Fibroblast of pulmonary artery (primary cell): ENCODE data around the gene PGK1.
"Not testable (repeated sequence)": the region's sequence is repeated elsewhere in the genome, so short reads cannot be mapped to it uniquely, and the experiment has no call there.

Source experiments
- DNase-seq: peaks from one replicate; pipeline ENCODE4 v3.0.0-alpha.2; 2010; ENCODE audit warnings: low read depth
- H3K4me3 ChIP-seq: replicated peaks from 2 replicates; pipeline ENCODE4 v1.5.1; 2011; ENCODE audit warnings: low read depth, mild to moderate bottlenecking, control low read depth, low read length, moderate library complexity
- TF ChIP-seq, protein P1 (sequence below): IDR thresholded peaks from 2 replicates; pipeline ENCODE4 v1.5.1; 2011; ENCODE audit warnings: mild to moderate bottlenecking, control low read depth, low read length, inconsistent platforms; ENCODE audit errors: missing control alignments

Gene PGK1

DNA sequence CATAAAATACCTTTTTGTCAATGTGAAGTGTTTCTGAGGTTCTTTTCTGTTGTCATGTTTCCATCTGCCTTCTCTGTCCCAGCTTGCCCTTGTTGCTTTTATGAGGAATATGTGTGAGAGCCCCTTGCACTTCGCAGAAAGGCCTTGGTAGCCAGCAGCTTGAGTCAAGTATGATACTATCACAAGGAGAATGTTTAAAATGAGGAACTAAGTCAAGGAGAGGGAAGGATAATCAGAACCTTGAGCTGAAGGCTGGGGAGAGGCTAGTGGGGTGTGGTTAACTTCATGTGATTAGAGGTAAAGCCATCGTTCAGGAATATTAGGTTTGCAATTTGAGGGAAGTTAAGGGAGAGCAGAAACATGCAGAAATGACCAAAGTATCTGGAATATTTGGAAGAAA, 12.7 kb downstream of the PGK1 start:
- H3K4me3 ChIP-seq = no peak overlapping the region
- TF ChIP-seq, protein P1, sequence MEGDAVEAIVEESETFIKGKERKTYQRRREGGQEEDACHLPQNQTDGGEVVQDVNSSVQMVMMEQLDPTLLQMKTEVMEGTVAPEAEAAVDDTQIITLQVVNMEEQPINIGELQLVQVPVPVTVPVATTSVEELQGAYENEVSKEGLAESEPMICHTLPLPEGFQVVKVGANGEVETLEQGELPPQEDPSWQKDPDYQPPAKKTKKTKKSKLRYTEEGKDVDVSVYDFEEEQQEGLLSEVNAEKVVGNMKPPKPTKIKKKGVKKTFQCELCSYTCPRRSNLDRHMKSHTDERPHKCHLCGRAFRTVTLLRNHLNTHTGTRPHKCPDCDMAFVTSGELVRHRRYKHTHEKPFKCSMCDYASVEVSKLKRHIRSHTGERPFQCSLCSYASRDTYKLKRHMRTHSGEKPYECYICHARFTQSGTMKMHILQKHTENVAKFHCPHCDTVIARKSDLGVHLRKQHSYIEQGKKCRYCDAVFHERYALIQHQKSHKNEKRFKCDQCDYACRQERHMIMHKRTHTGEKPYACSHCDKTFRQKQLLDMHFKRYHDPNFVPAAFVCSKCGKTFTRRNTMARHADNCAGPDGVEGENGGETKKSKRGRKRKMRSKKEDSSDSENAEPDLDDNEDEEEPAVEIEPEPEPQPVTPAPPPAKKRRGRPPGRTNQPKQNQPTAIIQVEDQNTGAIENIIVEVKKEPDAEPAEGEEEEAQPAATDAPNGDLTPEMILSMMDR = no peak
- DNase-seq = no peak

DNA sequence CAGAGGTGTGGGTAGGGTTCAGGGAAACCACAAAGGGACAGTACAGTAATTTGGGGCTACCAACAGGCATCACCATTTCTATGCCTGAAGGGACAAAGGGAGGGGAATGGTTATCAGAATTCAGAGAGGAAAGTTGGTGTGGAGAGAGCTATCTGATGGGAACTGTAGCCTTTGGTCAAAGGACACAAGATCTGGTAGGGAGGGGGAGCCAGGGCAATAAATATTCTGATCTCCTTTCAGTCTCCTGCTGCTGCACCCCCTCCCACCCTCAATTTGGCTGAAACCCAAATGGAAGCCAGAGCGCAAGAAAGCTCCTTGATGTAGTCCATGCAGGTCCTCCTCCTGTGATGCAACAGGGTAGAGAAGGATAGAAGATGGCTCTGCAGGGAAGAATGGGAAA, 14.6 kb downstream of the PGK1 start:
- no peak for DNase-seq
- TF ChIP-seq, protein P1 = no peak
- H3K4me3 ChIP-seq = no peak overlapping the region

DNA sequence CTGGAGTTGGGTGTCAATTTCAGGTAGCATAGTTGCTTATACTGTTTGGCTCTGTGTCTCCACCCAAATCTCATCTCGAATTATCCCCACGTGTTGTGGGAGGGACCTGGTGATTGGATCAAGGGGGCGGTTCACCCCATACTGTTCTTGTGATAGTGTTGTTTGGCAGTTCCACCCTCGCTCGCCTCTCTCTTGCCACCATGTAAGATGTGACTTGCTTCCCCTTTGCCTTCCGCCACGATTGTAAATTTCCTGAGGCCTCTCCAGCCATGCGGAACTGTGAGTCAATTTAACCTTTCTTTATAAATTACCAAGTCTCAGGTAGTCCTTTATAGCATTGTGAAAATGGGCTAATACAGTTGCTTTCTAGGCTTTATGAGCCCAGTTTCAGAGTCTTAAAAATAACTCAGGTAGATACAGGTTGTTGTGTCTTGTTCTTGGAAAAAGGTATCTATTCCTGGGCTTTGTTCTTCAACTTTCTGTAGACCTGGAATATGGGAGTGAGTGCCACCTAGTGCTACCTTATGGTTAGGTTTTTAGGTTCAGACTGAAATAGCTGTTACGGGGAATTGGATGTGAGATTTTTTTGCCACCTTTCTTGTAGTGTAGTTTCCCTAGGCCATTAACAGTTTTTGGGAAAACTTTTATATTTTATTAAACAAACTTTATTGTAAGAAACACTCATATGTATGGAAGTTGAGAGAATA, 15.6 kb downstream of the PGK1 start:
- no peak overlapping the region for H3K4me3 ChIP-seq
- TF ChIP-seq, protein P1 = peak; percentile 30
- peak; percentile 20 for DNase-seq

DNA sequence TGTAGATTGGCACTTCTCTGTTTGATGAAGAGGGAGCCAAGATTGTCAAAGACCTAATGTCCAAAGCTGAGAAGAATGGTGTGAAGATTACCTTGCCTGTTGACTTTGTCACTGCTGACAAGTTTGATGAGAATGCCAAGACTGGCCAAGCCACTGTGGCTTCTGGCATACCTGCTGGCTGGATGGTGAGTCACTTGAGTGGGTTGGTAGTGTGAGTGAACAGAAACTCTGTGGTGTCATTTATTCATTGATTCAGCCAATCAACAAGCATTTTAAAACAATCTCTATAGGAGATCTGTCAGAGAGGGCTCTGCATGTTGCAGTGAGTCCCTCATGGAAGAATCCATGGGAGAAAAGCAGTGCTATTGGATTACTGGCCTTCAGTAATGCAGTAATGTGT, 19.1 kb downstream of the PGK1 start:
- H3K4me3 ChIP-seq = no peak overlapping the region
- DNase-seq = no peak
- TF ChIP-seq, protein P1 = no peak

DNA sequence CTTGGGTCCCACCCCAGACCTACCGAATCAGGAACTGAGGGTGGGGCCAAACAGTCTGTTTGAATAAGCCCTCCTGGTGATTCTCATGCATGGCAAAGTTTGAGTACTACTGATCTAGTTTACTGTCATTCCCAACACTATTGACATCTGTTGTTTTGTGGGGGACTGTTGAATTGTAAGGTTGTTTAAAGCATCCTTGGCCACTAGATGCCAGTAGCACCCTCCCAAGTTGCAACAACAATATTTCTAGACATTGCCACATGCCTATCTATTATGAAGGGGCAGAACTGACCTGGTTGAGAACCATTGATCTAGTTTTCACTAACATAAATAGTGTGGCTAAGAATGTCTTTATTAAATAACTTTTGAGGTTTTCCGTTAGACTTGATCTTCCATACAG, 20.3 kb downstream of the PGK1 start:
- no peak overlapping the region for H3K4me3 ChIP-seq
- DNase-seq = peak; percentile 28
- TF ChIP-seq, protein P1 = peak; percentile 35

DNA sequence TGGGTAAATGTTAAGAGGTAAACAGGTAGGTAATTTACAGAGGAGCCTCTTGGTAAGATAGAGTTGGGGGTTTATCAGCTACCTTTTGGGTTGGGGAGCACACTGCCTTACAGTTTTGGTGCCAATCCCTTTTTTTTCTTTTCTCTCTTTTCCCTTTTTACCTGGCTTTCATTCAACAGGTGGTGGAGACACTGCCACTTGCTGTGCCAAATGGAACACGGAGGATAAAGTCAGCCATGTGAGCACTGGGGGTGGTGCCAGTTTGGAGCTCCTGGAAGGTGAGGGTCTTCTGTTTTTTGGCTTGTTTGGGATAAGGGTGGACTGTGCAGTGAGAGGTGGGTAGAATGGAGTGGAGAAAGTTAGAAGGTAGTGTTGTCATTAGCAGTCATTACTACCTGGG, 21.1 kb downstream of the PGK1 start:
- TF ChIP-seq, protein P1 = no peak
- DNase-seq = no peak
- H3K4me3 ChIP-seq = no peak overlapping the region

DNA sequence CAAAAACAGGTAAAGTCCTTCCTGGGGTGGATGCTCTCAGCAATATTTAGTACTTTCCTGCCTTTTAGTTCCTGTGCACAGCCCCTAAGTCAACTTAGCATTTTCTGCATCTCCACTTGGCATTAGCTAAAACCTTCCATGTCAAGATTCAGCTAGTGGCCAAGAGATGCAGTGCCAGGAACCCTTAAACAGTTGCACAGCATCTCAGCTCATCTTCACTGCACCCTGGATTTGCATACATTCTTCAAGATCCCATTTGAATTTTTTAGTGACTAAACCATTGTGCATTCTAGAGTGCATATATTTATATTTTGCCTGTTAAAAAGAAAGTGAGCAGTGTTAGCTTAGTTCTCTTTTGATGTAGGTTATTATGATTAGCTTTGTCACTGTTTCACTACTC, 21.7 kb downstream of the PGK1 start:
- not testable (repeated sequence) for DNase-seq

More for the DNA sequence above, 21.7 kb downstream of the PGK1 start:
- H3K4me3 ChIP-seq = not testable (repeated sequence)
